Endothelial cell of umbilical vein (primary cell): ENCODE results near the gene TTLL7.

ENCODE experiments used
- POLR2A ChIP-seq: IDR thresholded peaks from 2 replicates; pipeline ENCODE4 v1.6.1; 2012; ENCODE audit warnings: low read depth, mild to moderate bottlenecking, control low read depth, low read length
- POLR2AphosphoS5 ChIP-seq: IDR thresholded peaks from 2 replicates; pipeline ENCODE4 v1.6.1; 2012; ENCODE audit warnings: low read depth, mild to moderate bottlenecking, control low read depth, low read length, moderate library complexity; ENCODE audit not compliant: insufficient read depth

GRCh38 chr1:83864991-83865390, 133.9 kb downstream of the TTLL7 start:
- TF ChIP-seq POLR2A (no peak), POLR2AphosphoS5 (no peak)
